Ramos (cell line): ENCODE measurements around the gene ERH.

Source experiments
- in situ Hi-C: fragments of 300-500 bp; cut with MboI; formaldehyde crosslinking; loops from one replicate; pipeline ENCODE4 v1.14.3; 2022; ENCODE audit warnings: low sequenced_read_pairs; ENCODE audit not compliant: unreplicated experiment

ERH gene

GRCh38 chr14:69333791-69334337 lies 64.2 kb downstream of the ERH start:
- in situ Hi-C loops, result no loop called here

DNA sequence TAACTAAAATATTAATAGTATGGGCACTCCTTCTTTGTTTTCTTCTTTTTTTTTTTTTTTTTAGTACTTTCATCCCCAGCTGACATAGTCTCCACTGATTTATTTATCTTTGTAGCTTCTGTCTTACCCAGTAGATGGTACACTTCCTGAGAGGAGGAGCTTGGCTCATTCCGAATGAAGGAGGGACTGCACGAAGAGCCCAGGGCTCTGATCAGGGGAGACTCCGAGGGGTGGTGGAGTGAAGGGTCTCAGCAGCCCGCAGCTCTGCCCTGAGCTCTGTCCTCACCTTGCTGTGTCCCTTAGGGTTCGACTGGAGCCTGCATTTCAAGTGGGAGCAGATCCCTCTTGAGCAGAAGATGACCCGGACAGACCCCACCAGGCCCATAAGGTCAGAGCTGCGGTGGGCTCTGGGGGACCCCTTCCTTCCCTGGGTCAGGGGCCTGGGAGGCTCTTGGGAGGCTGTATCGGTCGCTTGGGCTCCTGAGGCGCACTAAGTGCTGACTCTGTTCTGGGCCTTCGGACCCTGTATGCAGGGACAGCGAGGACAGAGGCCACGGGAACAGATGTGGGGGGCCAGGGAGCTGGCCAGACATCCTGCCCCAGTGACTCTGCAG lies 65.2 kb downstream of the ERH start:
- in situ Hi-C loops, result no loop called here

GRCh38 chr14:69331206-69331605 lies 66.9 kb downstream of the ERH start:
- in situ Hi-C loops, result no loop called here
